Testis (tissue), 2 donors: ENCODE measurements around the gene FXYD4.

Source experiments
- POLR2A ChIP-seq: fragments of 450-650 bp; IDR thresholded peaks from one replicate; pipeline ENCODE4 v1.6.1; 2017; ENCODE audit warnings: antibody characterized with exemption, mild to moderate bottlenecking, moderate library complexity
- TF ChIP-seq, protein P1 (sequence below), 3 experiments: fragments of 450-650 bp in 2 of 3; fragments of 200-600 bp in 1 of 3; sonication (generic) in 1 of 3; IDR thresholded peaks; one replicate each; pipeline ENCODE4 v1.5.1; 2016 to 2019; ENCODE audit warnings: antibody characterized with exemption in 3 of 3, mild to moderate bottlenecking in 2 of 3, moderate library complexity in 1 of 3

GRCh38 chr10:43360086-43360485 lies 11.3 kb upstream of the FXYD4 start:
- no peak for TF ChIP-seq POLR2A
- TF ChIP-seq, protein P1, sequence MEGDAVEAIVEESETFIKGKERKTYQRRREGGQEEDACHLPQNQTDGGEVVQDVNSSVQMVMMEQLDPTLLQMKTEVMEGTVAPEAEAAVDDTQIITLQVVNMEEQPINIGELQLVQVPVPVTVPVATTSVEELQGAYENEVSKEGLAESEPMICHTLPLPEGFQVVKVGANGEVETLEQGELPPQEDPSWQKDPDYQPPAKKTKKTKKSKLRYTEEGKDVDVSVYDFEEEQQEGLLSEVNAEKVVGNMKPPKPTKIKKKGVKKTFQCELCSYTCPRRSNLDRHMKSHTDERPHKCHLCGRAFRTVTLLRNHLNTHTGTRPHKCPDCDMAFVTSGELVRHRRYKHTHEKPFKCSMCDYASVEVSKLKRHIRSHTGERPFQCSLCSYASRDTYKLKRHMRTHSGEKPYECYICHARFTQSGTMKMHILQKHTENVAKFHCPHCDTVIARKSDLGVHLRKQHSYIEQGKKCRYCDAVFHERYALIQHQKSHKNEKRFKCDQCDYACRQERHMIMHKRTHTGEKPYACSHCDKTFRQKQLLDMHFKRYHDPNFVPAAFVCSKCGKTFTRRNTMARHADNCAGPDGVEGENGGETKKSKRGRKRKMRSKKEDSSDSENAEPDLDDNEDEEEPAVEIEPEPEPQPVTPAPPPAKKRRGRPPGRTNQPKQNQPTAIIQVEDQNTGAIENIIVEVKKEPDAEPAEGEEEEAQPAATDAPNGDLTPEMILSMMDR (IDR thresholded peaks at IDR 0.05) = no peak
